ENCODE measurements around the gene SLC37A3.

The SLC37A3 gene

DNA sequence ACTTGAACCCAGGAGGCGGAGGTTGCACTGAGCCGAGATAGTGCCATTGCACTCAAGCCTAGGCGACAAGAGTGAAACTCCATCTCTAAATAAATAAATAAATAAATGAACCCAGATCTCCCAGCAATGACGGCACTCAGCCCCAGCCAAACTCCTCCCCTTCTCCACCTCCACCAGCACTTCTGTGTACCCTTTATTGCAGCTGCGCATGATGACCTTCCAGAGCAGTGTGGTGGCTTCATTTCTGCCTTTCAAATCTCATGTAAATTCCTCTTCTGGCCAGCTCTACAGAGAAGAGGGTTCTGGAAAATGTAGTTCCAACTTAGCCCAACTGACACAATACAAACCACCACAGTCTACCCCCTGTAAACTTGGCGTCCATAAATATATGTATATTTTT is 108.5 kb downstream of the SLC37A3 start:
- no peak overlapping the region for H3K4me3 ChIP-seq (replicated peaks; ENCODE audit: low read depth, low read length)
- no peak for DNase-seq (ENCODE audit: low read depth)
- TF ChIP-seq, protein P1, sequence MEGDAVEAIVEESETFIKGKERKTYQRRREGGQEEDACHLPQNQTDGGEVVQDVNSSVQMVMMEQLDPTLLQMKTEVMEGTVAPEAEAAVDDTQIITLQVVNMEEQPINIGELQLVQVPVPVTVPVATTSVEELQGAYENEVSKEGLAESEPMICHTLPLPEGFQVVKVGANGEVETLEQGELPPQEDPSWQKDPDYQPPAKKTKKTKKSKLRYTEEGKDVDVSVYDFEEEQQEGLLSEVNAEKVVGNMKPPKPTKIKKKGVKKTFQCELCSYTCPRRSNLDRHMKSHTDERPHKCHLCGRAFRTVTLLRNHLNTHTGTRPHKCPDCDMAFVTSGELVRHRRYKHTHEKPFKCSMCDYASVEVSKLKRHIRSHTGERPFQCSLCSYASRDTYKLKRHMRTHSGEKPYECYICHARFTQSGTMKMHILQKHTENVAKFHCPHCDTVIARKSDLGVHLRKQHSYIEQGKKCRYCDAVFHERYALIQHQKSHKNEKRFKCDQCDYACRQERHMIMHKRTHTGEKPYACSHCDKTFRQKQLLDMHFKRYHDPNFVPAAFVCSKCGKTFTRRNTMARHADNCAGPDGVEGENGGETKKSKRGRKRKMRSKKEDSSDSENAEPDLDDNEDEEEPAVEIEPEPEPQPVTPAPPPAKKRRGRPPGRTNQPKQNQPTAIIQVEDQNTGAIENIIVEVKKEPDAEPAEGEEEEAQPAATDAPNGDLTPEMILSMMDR (IDR thresholded peaks at IDR 0.05; ENCODE audit: low read length, missing control alignments), result no peak

DNA sequence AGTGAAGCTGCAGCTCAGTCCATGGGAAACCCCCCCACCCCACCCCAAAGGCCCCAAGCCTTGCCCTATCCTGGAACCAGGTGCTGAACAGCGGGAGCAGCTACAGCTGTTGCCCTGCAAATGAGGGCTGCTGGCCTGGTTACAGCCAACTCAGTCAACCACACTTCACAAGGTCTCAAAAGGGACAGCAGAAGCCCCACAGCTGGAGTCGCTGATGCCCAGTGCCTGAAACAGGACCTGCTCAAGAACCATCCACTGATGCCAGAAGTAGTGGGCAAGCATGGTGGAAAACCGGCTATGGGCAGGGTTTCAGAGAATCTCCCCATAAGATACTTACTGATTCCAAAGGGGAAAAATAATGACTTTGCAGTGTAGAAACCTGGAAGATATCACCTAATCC is 110.3 kb downstream of the SLC37A3 start:
- H3K4me3 ChIP-seq (replicated peaks; ENCODE audit: low read depth, low read length), result no peak overlapping the region
- no peak for DNase-seq (ENCODE audit: low read depth)
- TF ChIP-seq, protein P1 (IDR thresholded peaks at IDR 0.05; ENCODE audit: low read length, missing control alignments), result no peak

DNA sequence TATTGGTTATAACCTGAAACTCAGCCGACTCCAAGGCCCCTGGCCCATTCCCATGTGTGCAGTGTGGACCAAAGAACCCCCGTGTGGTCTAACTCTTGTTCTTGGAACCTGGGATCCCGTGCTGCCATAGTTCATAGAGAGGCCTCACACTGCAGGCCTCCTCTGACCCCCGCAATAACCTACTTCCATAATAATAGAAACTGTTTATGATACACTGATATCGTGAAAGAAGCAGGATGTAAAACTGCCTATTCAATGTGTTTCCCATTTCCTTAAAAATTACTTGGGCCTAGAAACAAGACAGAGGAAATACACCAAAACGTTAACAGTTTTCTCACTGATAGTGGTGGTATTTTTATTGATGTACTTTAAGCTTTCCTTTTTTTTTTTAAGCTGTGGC is 112.4 kb downstream of the SLC37A3 start:
- no peak for DNase-seq (ENCODE audit: low read depth)
- TF ChIP-seq, protein P1 (IDR thresholded peaks at IDR 0.05; ENCODE audit: low read length, missing control alignments), result no peak
- no peak overlapping the region for H3K4me3 ChIP-seq (replicated peaks; ENCODE audit: low read depth, low read length)

DNA sequence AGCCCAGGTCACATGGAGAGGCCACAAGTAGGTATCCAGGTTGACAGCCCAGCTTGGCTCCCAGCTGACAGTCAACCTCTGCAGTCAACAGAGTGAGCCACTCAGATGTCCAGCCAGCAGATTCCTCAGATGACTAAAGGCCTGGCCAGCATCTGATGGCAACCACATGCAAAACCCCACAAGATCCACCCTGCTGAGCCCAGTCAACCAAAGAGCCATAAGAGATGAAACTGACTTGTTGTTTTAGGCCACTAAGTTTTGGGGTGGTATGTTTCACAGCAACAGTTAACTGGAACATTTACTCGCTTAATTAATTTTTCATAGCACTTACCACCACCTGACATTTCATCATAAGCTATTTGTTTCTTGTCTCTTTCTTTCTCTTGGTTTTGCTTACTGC is 114.3 kb downstream of the SLC37A3 start:
- TF ChIP-seq, protein P1 (IDR thresholded peaks at IDR 0.05; ENCODE audit: low read length, missing control alignments), result no peak
- no peak overlapping the region for H3K4me3 ChIP-seq (replicated peaks; ENCODE audit: low read depth, low read length)
- no peak for DNase-seq (ENCODE audit: low read depth)
